Activated T-helper 2 cell treated with anti-CD3 and anti-CD28 coated beads, Interferon-gamma antibody, Interleukin-2, Interleukin-4, amounts not matched to agents 10 μg/mL and 5 μg/mL and 100 μg/mL, durations not matched to agents 14 hours and 24 hours and 36 hours (primary cell): ENCODE data around the gene HUS1B. TPM values are rescaled to one million over a fixed set of nuclear protein-coding genes. Genes with fewer than 3 reads are reported as not detected.
"Not testable (repeated sequence)": the region's sequence is repeated elsewhere in the genome, so short reads cannot be mapped to it uniquely, and the experiment has no call there.

ENCODE experiments used
- DNase-seq: peaks from one replicate; pipeline ENCODE4 v3.0.0; 2021; ENCODE audit warnings: low spot score
- H3K27ac Mint-ChIP-seq: one replicate; pipeline ENCODE4 v1.8.0; 2021; ENCODE audit warnings: mixed read lengths
- H3K27me3 Mint-ChIP-seq: one replicate; pipeline ENCODE4 v1.8.0; 2021; ENCODE audit warnings: low read depth, mixed read lengths
- H3K36me3 Mint-ChIP-seq: one replicate; pipeline ENCODE4 v1.8.0; 2021; ENCODE audit warnings: low read depth, mixed read lengths
- H3K4me1 Mint-ChIP-seq: one replicate; pipeline ENCODE4 v1.8.0; 2021; ENCODE audit warnings: low read depth, mixed read lengths
- H3K4me3 Mint-ChIP-seq: one replicate; pipeline ENCODE4 v1.8.0; 2021; ENCODE audit warnings: low read depth, mild to moderate bottlenecking, moderate library complexity, mixed read lengths
- H3K9me3 Mint-ChIP-seq: one replicate; pipeline ENCODE4 v1.8.0; 2021; ENCODE audit warnings: mixed read lengths
- intact Hi-C: fragments of 100-400 bp; cut with micrococcal nuclease; formaldehyde crosslinking; loops from one replicate; pipeline ENCODE4 v1.15.1; 2023
- total RNA-seq: library from RNA; stranded (reverse); gene quantifications from 2 replicates; pipeline ENCODE4 v1.2.3, GENCODE V29; 2022

The HUS1B gene
- total RNA-seq, 1 donor from 2014 or later, result 1.6 TPM

GRCh38 chr6:667253-667927 is 10.5 kb upstream of the HUS1B start:
- intact Hi-C loops, result no loop called here
- Mint-ChIP-seq H3K36me3 (peaks cover 38% of the 10 kb centered on the region), H3K4me1 (peaks cover 33% of the 10 kb centered on the region)

GRCh38 chr6:665403-666267 is 8.7 kb upstream of the HUS1B start:
- Mint-ChIP-seq H3K4me3 (no peak overlapping the region), H3K27ac (no peak overlapping the region), H3K27me3 (no peaks in the 10 kb centered on the region), H3K9me3 (peaks cover 18% of the 10 kb centered on the region), H3K36me3 (peaks cover 33% of the 10 kb centered on the region), H3K4me1 (peaks cover 42% of the 10 kb centered on the region)
- no peak for DNase-seq
- intact Hi-C loops, result no loop called here

More at GRCh38 chr6:667253-667927, 10.5 kb upstream of the HUS1B start:
- Mint-ChIP-seq H3K27me3 (no peaks in the 10 kb centered on the region), H3K4me3 (no peak overlapping the region), H3K9me3 (peaks cover 25% of the 10 kb centered on the region), H3K27ac (no peak overlapping the region)
- no peak for DNase-seq

- Mint-ChIP-seq H3K4me1 (peaks cover 56% of the 10 kb centered on the region), H3K9me3 (peaks cover 18% of the 10 kb centered on the region), H3K36me3 (peaks cover 31% of the 10 kb centered on the region)
- H3K4me3 Mint-ChIP-seq, intact Hi-C loops, H3K27ac Mint-ChIP-seq, H3K27me3 Mint-ChIP-seq, DNase-seq: not testable (repeated sequence)
These were observed 6.9 kb upstream of the HUS1B start for GRCh38 chr6:663788-664187.

GRCh38 chr6:659716-660581 is 3.0 kb upstream of the HUS1B start:
- Mint-ChIP-seq H3K36me3 (peaks cover 32% of the 10 kb centered on the region), H3K9me3 (peaks cover 8% of the 10 kb centered on the region), H3K4me3 (no peak overlapping the region), H3K4me1 (peaks cover 51% of the 10 kb centered on the region), H3K27ac (no peak overlapping the region), H3K27me3 (no peaks in the 10 kb centered on the region)
- intact Hi-C loops, result no loop called here
- no peak for DNase-seq

GRCh38 chr6:658244-658643 is 1.3 kb upstream of the HUS1B start:
- Mint-ChIP-seq H3K9me3 (no peaks in the 10 kb centered on the region), H3K36me3 (peaks cover 38% of the 10 kb centered on the region), H3K4me3 (no peak overlapping the region), H3K4me1 (peaks cover 41% of the 10 kb centered on the region), H3K27me3 (no peaks in the 10 kb centered on the region), H3K27ac (no peak overlapping the region)
- DNase-seq, result no peak
- intact Hi-C loops, result no loop called here

- intact Hi-C loops, result no loop called here
- DNase-seq, result no peak
- Mint-ChIP-seq H3K9me3 (no peaks in the 10 kb centered on the region), H3K27ac (no peak overlapping the region), H3K36me3 (peaks cover 42% of the 10 kb centered on the region), H3K27me3 (no peaks in the 10 kb centered on the region), H3K4me3 (no peak overlapping the region), H3K4me1 (peaks cover 41% of the 10 kb centered on the region)
These were observed 843 bp upstream of the HUS1B start for GRCh38 chr6:657743-658142.

- intact Hi-C loops, result no loop called here
- Mint-ChIP-seq H3K4me3 (no peak overlapping the region), H3K27ac (no peak overlapping the region), H3K4me1 (peaks cover 21% of the 10 kb centered on the region), H3K27me3 (no peaks in the 10 kb centered on the region), H3K36me3 (peaks cover 38% of the 10 kb centered on the region), H3K9me3 (no peaks in the 10 kb centered on the region)
- no peak for DNase-seq
These were observed 2.8 kb downstream of the HUS1B start for GRCh38 chr6:654136-654535.

GRCh38 chr6:652865-653264 is 4.0 kb downstream of the HUS1B start:
- no peaks in the 10 kb centered on the region for H3K9me3 Mint-ChIP-seq
- DNase-seq, result no peak
- intact Hi-C loops, result no loop called here
- H3K36me3 Mint-ChIP-seq, result peaks cover 37% of the 10 kb centered on the region
- H3K27me3 Mint-ChIP-seq, result no peaks in the 10 kb centered on the region
- no peak overlapping the region for H3K4me3 Mint-ChIP-seq
- peaks cover 13% of the 10 kb centered on the region for H3K4me1 Mint-ChIP-seq
- peak overlapping the region; percentile 38 for H3K27ac Mint-ChIP-seq

GRCh38 chr6:650098-650497 is 6.8 kb downstream of the HUS1B start:
- Mint-ChIP-seq H3K27ac (no peak overlapping the region), H3K27me3 (no peaks in the 10 kb centered on the region), H3K4me1 (peaks cover 13% of the 10 kb centered on the region), H3K4me3 (no peak overlapping the region), H3K9me3 (no peaks in the 10 kb centered on the region), H3K36me3 (peaks cover 20% of the 10 kb centered on the region)
- DNase-seq, result no peak
- intact Hi-C loops, result no loop called here

GRCh38 chr6:642805-643204 is 14.1 kb downstream of the HUS1B start:
- Mint-ChIP-seq H3K4me1 (peaks cover 4% of the 10 kb centered on the region), H3K27ac (no peak overlapping the region), H3K36me3 (peaks cover 6% of the 10 kb centered on the region), H3K4me3 (no peak overlapping the region), H3K9me3 (no peaks in the 10 kb centered on the region), H3K27me3 (no peaks in the 10 kb centered on the region)
- no peak for DNase-seq
- intact Hi-C loops, result no loop called here

- no peak for DNase-seq
- peaks cover 9% of the 10 kb centered on the region for H3K4me1 Mint-ChIP-seq
These were observed 15.5 kb downstream of the HUS1B start for GRCh38 chr6:641225-641985.

GRCh38 chr6:636488-636887 is 20.4 kb downstream of the HUS1B start:
- H3K27ac Mint-ChIP-seq, result no peak overlapping the region
- intact Hi-C loops, result no loop called here

More at GRCh38 chr6:641225-641985, 15.5 kb downstream of the HUS1B start:
- Mint-ChIP-seq H3K36me3 (peaks cover 19% of the 10 kb centered on the region), H3K4me3 (no peak overlapping the region), H3K27me3 (no peaks in the 10 kb centered on the region), H3K9me3 (no peaks in the 10 kb centered on the region), H3K27ac (no peak overlapping the region)
- intact Hi-C loops, result no loop called here

More at GRCh38 chr6:636488-636887, 20.4 kb downstream of the HUS1B start:
- Mint-ChIP-seq H3K4me1 (peaks cover 14% of the 10 kb centered on the region), H3K27me3 (no peaks in the 10 kb centered on the region), H3K9me3 (no peaks in the 10 kb centered on the region), H3K4me3 (no peak overlapping the region), H3K36me3 (peaks cover 39% of the 10 kb centered on the region)
- no peak for DNase-seq
